NB4 (cell line): ENCODE results near the gene COL23A1.

ENCODE experiments used
- DNase-seq: peaks from one replicate; pipeline ENCODE4 v3.0.0; 2010; ENCODE audit warnings: low read depth
- H3K4me3 ChIP-seq: one replicate; pipeline ENCODE4 v1.5.1; 2011; ENCODE audit warnings: mild to moderate bottlenecking, low read depth, low read length, moderate library complexity
- CTCF ChIP-seq: IDR thresholded peaks from one replicate; pipeline ENCODE4 v1.5.1; 2012; ENCODE audit warnings: low read depth, low read length
- MAX ChIP-seq: IDR thresholded peaks from 2 replicates; pipeline ENCODE4 v1.6.1; 2011; ENCODE audit warnings: low read depth, low read length
- MYC ChIP-seq: IDR thresholded peaks from 2 replicates; pipeline ENCODE4 v1.6.1; 2011; ENCODE audit warnings: low read depth, low read length
- POLR2A ChIP-seq: IDR thresholded peaks from 2 replicates; pipeline ENCODE4 v1.6.1; 2011; ENCODE audit warnings: mild to moderate bottlenecking; ENCODE audit not compliant: insufficient read length; ENCODE audit errors: extremely low read depth

The COL23A1 gene

GRCh38 chr5:178287091-178287790 is 303.0 kb downstream of the COL23A1 start:
- DNase-seq: no peak
- TF ChIP-seq POLR2A: no peak
- no peak for TF ChIP-seq MYC
- no peak for TF ChIP-seq CTCF
- TF ChIP-seq MAX: no peak
- H3K4me3 ChIP-seq: no peak overlapping the region

- TF ChIP-seq POLR2A: no peak
- TF ChIP-seq CTCF: no peak
- H3K4me3 ChIP-seq: no peak overlapping the region
- no peak for DNase-seq
These were observed 303.7 kb downstream of the COL23A1 start for GRCh38 chr5:178286226-178287090.

- TF ChIP-seq MYC: no peak
- no peak for TF ChIP-seq CTCF
- no peak for TF ChIP-seq POLR2A
- TF ChIP-seq MAX: no peak
- H3K4me3 ChIP-seq: no peak overlapping the region
- DNase-seq: no peak
These were observed 304.6 kb downstream of the COL23A1 start for GRCh38 chr5:178285399-178286225.

- DNase-seq: no peak
- TF ChIP-seq MAX: no peak
- TF ChIP-seq MYC: no peak
- no peak for TF ChIP-seq CTCF
- no peak for TF ChIP-seq POLR2A
These were observed 305.2 kb downstream of the COL23A1 start for GRCh38 chr5:178284996-178285395.

GRCh38 chr5:178284093-178284675 is 306.0 kb downstream of the COL23A1 start:
- no peak overlapping the region for H3K4me3 ChIP-seq
- peak; percentile 66 for DNase-seq
- TF ChIP-seq MAX (no peak), POLR2A (no peak), MYC (no peak), CTCF (peak; percentile 78)

More at GRCh38 chr5:178284996-178285395, 305.2 kb downstream of the COL23A1 start:
- H3K4me3 ChIP-seq: no peak overlapping the region
